B cell (primary cell): ENCODE results near the gene STAM2. TPM values are rescaled to one million over a fixed set of nuclear protein-coding genes. Genes with fewer than 3 reads are reported as not detected.

Experiments used
- ATAC-seq: fragments of 200-7000 bp; cut with Tn5 transposase; one replicate; pipeline ENCODE4 v1.10.0; 2021; ENCODE audit warnings: low read depth, mild to moderate bottlenecking, moderate number of reproducible peaks, moderate library complexity
- CTCF ChIA-PET: fragments of 350-600 bp; sonication (Branson Sonifier 250); formaldehyde crosslinking; loops from one replicate; lab custom pipeline; 2021; ENCODE audit warnings: antibody characterized with exemption, inconsistent platforms; lab: Charles Lee
- POLR2A ChIA-PET: fragments of 350-600 bp; sonication (Branson Sonifier 250); formaldehyde crosslinking; loops from one replicate; lab custom pipeline; 2021; ENCODE audit warnings: antibody characterized with exemption; lab: Charles Lee
- DNase-seq: peaks from one replicate; pipeline ENCODE4 v3.0.0; 2013
- H2AFZ ChIP-seq: 2 replicates; pipeline ENCODE4 v1.6.1; 2012; ENCODE audit warnings: mild to moderate bottlenecking, low read depth, low read length; ENCODE audit not compliant: insufficient read depth, poor library complexity, severe bottlenecking
- H3K27ac ChIP-seq, 2 donors: 1 replicate in 1 of 2; 2 replicates in 1 of 2; pipeline ENCODE4 v1.5.1; 2012 to 2013; ENCODE audit warnings: low read length in 2 of 2, mild to moderate bottlenecking in 2 of 2, moderate library complexity in 1 of 2
- H3K27me3 ChIP-seq, 4 experiments: fragments of 200-600 bp in 1 of 4; sonication (generic) in 1 of 4; replicated peaks in 1 of 4; 1 replicate in 2 of 4; 2 replicates in 2 of 4; pipeline versions ENCODE4 v1.6.1 to v1.7.0; 2013 to 2016; ENCODE audit warnings: low read length in 3 of 4, mild to moderate bottlenecking in 2 of 4, mixed read lengths in 1 of 4, moderate library complexity in 1 of 4; ENCODE audit not compliant: insufficient read depth in 4 of 4, control insufficient read depth in 3 of 4; ENCODE audit errors: control extremely low read depth in 1 of 4
- H3K36me3 ChIP-seq, 2 experiments: replicated peaks in 1 of 2; 1 replicate in 1 of 2; 2 replicates in 1 of 2; pipeline versions ENCODE4 v1.6.1 to v1.7.1; 2013; ENCODE audit warnings: low read length in 1 of 2; ENCODE audit not compliant: insufficient read depth in 2 of 2, control insufficient read depth in 1 of 2; ENCODE audit errors: control extremely low read depth in 1 of 2, extremely low read depth in 1 of 2
- H3K4me1 ChIP-seq, 2 donors: fragments of 200-600 bp in 1 of 2; sonication (generic) in 1 of 2; 1 replicate in 1 of 2; 2 replicates in 1 of 2; pipeline versions ENCODE4 v1.5.1 to v1.6.1; 2013 to 2017; ENCODE audit warnings: low read length in 2 of 2; ENCODE audit not compliant: control insufficient read depth in 2 of 2, insufficient read depth in 2 of 2
- H3K4me2 ChIP-seq: replicated peaks from 2 replicates; pipeline ENCODE3; 2012; ENCODE audit warnings: mild to moderate bottlenecking, low read depth, low read length; ENCODE audit not compliant: poor library complexity, severe bottlenecking
- H3K4me3 ChIP-seq, 5 experiments: fragments of 200-600 bp in 1 of 5; sonication (generic) in 1 of 5; 1 replicate in 3 of 5; 2 replicates in 2 of 5; pipeline versions ENCODE4 v1.5.1 to v1.7.0; 2011 to 2016; ENCODE audit warnings: low read length in 4 of 5, mild to moderate bottlenecking in 4 of 5, low read depth in 2 of 5, control low read depth in 1 of 5, moderate library complexity in 1 of 5; ENCODE audit not compliant: insufficient read depth in 1 of 5; ENCODE audit errors: control extremely low read depth in 1 of 5, extremely low read depth in 1 of 5
- H3K79me2 ChIP-seq: fragments of 200-600 bp; sonication (generic); one replicate; pipeline ENCODE4 v1.6.0; 2016; ENCODE audit warnings: low read length; ENCODE audit not compliant: control insufficient read depth, insufficient read depth
- H3K9ac ChIP-seq: fragments of 200-600 bp; sonication (generic); 2 replicates; pipeline ENCODE4 v1.6.1; 2017; ENCODE audit warnings: mild to moderate bottlenecking, low read length, moderate library complexity
- H3K9me3 ChIP-seq, 3 donors: one replicate each; pipeline versions ENCODE4 v1.6.1 to v1.7.1; 2013; ENCODE audit warnings: low read length in 2 of 3; ENCODE audit not compliant: control insufficient read depth in 2 of 3, insufficient read depth in 1 of 3; ENCODE audit errors: control extremely low read depth in 1 of 3
- H4K20me1 ChIP-seq: 2 replicates; pipeline ENCODE4 v1.6.0; 2012; ENCODE audit warnings: mild to moderate bottlenecking, low read length; ENCODE audit not compliant: insufficient read depth, control insufficient read depth, poor library complexity, severe bottlenecking
- H3K27ac Mint-ChIP-seq: one replicate; pipeline ENCODE4 v1.8.0; 2021; ENCODE audit warnings: mixed read lengths
- H3K27me3 Mint-ChIP-seq: one replicate; pipeline ENCODE4 v1.8.0; 2021; ENCODE audit warnings: mixed read lengths
- H3K4me1 Mint-ChIP-seq: one replicate; pipeline ENCODE4 v1.8.0; 2021; ENCODE audit warnings: mixed read lengths
- H3K4me3 Mint-ChIP-seq: one replicate; pipeline ENCODE4 v1.8.0; 2021; ENCODE audit warnings: mixed read lengths
- H3K9me3 Mint-ChIP-seq: one replicate; pipeline ENCODE4 v1.8.0; 2022; ENCODE audit warnings: mixed read lengths; ENCODE audit not compliant: insufficient read depth
- EZH2 ChIP-seq: IDR thresholded peaks from 2 replicates; pipeline ENCODE4 v1.6.1; 2012; ENCODE audit warnings: borderline replicate concordance, low read depth, mild to moderate bottlenecking, moderate library complexity, low read length; ENCODE audit not compliant: insufficient read depth, poor library complexity, severe bottlenecking
- WGBS: methylation state at CpG from one replicate; pipeline ENCODE4 v1.1.5; 2013; ENCODE audit warnings: missing lambda C conversion rate; ENCODE audit not compliant: insufficient coverage; 5-methylcytosine and 5-hydroxymethylcytosine counted together
- intact Hi-C: fragments of 100-400 bp; cut with micrococcal nuclease; formaldehyde crosslinking; loops from one replicate; pipeline ENCODE4 v1.10.0; 2022
- polyA plus RNA-seq: library from polyadenylated mRNA; depleted of rRNA; stranded (reverse); fragments of >200 nt; gene quantifications from 2 replicates; pipeline ENCODE4 v1.2.3, GENCODE V29; 2012
- total RNA-seq, 2 donors: library from RNA; stranded (reverse); fragments of 120-200 nt in 1 of 2; gene quantifications; 1 replicate in 1 of 2; 2 replicates in 1 of 2; pipeline versions ENCODE4 v1.2.3 to v1.2.4, GENCODE V29; 2013 to 2022
- TF ChIP-seq, protein P1 (sequence below): fragments of 200-600 bp; IDR thresholded peaks from one replicate; pipeline ENCODE4 v1.8.0; 2022; ENCODE audit warnings: antibody characterized with exemption, mild to moderate bottlenecking

Gene STAM2
- total and polyA plus RNA-seq, 2 donors (not counting 1 experiment from before 2014, with no cell fraction given), result 5.7 to 30.2 TPM

DNA sequence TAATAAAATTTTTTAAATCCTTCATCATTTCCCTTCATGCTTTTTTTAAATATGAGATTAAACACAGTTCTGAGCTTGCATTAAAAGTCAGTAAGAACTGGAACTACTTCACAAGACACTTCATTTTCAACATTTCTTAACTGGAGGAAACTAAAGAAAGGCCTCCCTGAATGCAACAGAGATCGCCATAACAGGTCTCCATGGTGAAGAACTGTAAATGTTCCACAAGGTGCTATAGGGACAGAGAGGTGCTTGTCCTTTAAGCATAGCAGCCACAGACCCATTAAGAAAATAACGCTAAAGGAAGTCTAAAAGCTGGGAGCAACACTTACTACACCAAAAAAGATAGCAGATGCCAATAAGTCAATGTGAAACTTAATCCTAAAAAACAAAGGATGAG, 8.5 kb downstream of the STAM2 start:
- no peaks in the 10 kb centered on the region for H3K27me3 Mint-ChIP-seq
- H3K27ac Mint-ChIP-seq, result no peak overlapping the region
- ATAC-seq, result no peak
- peaks cover 95% of the 10 kb centered on the region for H3K79me2 ChIP-seq
- H3K4me3 Mint-ChIP-seq, result no peak overlapping the region
- no peak overlapping the region for H2AFZ ChIP-seq
- ChIA-PET POLR2A (no interaction called here), CTCF (interaction anchor here (0.8 to 1.0 kb wide), 3 partner anchors 468 to 548 kb away, joined by 3 to 4 read pairs (median 4); no protein-coding TSS in a partner anchor)
- H3K27ac ChIP-seq, result no peak overlapping the region
- H3K9me3 Mint-ChIP-seq, result no peaks in the 10 kb centered on the region
- H3K4me2 ChIP-seq, result no peak overlapping the region
- peaks cover 0 to 1% of the 10 kb centered on the region in 2 experiments for H3K36me3 ChIP-seq
- no peaks in the 10 kb centered on the region for H3K9me3 ChIP-seq
- WGBS, result no CpG with 5 or more reads among the region's 2 CpGs
- TF ChIP-seq EZH2, result no peak
- TF ChIP-seq, protein P1, sequence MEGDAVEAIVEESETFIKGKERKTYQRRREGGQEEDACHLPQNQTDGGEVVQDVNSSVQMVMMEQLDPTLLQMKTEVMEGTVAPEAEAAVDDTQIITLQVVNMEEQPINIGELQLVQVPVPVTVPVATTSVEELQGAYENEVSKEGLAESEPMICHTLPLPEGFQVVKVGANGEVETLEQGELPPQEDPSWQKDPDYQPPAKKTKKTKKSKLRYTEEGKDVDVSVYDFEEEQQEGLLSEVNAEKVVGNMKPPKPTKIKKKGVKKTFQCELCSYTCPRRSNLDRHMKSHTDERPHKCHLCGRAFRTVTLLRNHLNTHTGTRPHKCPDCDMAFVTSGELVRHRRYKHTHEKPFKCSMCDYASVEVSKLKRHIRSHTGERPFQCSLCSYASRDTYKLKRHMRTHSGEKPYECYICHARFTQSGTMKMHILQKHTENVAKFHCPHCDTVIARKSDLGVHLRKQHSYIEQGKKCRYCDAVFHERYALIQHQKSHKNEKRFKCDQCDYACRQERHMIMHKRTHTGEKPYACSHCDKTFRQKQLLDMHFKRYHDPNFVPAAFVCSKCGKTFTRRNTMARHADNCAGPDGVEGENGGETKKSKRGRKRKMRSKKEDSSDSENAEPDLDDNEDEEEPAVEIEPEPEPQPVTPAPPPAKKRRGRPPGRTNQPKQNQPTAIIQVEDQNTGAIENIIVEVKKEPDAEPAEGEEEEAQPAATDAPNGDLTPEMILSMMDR, result no peak
- intact Hi-C loops, result no loop called here
- peaks cover 9 to 15% of the 10 kb centered on the region in 2 donors for H3K4me1 ChIP-seq
- H3K4me1 Mint-ChIP-seq, result peaks cover 39% of the 10 kb centered on the region
- no peak for DNase-seq
- H3K9ac ChIP-seq, result peak overlapping the region; percentile 33
- H3K4me3 ChIP-seq, result no peak overlapping the region
- no peaks in the 10 kb centered on the region for H3K27me3 ChIP-seq
- H4K20me1 ChIP-seq, result peaks cover 60% of the 10 kb centered on the region

DNA sequence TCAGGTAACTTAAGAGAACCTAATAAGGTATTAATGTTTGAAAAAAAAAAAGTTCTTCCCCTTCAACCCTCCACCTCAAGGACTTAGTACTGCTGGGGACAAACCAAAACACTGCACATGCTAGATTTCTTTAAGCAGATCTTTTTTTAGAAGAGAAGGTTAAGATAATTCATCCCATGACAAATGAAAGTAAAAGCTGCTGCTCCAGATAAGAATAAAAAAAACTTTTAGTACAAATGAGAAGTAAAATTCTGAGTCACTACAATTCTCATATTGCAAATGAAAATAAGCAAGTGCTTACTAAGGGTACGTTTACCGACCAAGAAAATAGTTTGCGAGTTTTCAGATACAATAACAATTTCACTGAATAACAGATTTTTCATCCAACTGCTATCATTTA, 8.9 kb downstream of the STAM2 start:
- no peak overlapping the region for H3K27ac ChIP-seq
- H3K4me3 Mint-ChIP-seq, result no peak overlapping the region
- DNase-seq (no peak), ATAC-seq (no peak)
- H2AFZ ChIP-seq, result no peak overlapping the region
- CTCF ChIA-PET, result no interaction called here
- no peaks in the 10 kb centered on the region for H3K9me3 ChIP-seq
- H3K9ac ChIP-seq, result no peak overlapping the region
- H4K20me1 ChIP-seq, result peaks cover 61% of the 10 kb centered on the region
- peaks cover 0 to 1% of the 10 kb centered on the region in 2 experiments for H3K36me3 ChIP-seq
- POLR2A ChIA-PET, result no interaction called here
- H3K4me2 ChIP-seq, result no peak overlapping the region
- H3K27ac Mint-ChIP-seq, result no peak overlapping the region
- WGBS, result no CpG with 5 or more reads among the region's 3 CpGs
- H3K4me1 ChIP-seq, result peaks cover 7 to 11% of the 10 kb centered on the region in 2 donors
- intact Hi-C loops, result no loop called here
- H3K27me3 Mint-ChIP-seq, result no peaks in the 10 kb centered on the region
- H3K9me3 Mint-ChIP-seq, result no peaks in the 10 kb centered on the region
- no peak overlapping the region for H3K4me3 ChIP-seq
- TF ChIP-seq EZH2, result no peak
- TF ChIP-seq, protein P1, result no peak
- H3K4me1 Mint-ChIP-seq, result peaks cover 36% of the 10 kb centered on the region
- no peaks in the 10 kb centered on the region for H3K27me3 ChIP-seq
- peaks cover 95% of the 10 kb centered on the region for H3K79me2 ChIP-seq
